ENCODE results near the gene SP5. TPM values are rescaled to one million over a fixed set of nuclear protein-coding genes. Genes with fewer than 3 reads are reported as not detected.
A peak's percentile ranks its signal among the peaks of the same experiment; 100 is the strongest.
"Not testable (repeated sequence)": the region's sequence is repeated elsewhere in the genome, so short reads cannot be mapped to it uniquely, and the experiment has no call there.

The SP5 gene
- total RNA-seq, 1 experiment from 2014 or later: 0.20 TPM

- no peak for DNase-seq
- Histone ChIP-seq H3K4me3 (no peak overlapping the region), H3K36me3 (no peaks in the 10 kb centered on the region), H3K27me3 (no peaks in the 10 kb centered on the region), H3K9me3 (no peaks in the 10 kb centered on the region)
These were observed 30.2 kb downstream of the SP5 start for GRCh38 chr2:170745305-170745704.

GRCh38 chr2:170747921-170748320 lies 32.8 kb downstream of the SP5 start:
- Histone ChIP-seq H3K4me3 (no peak overlapping the region), H3K36me3 (no peaks in the 10 kb centered on the region), H3K9me3 (no peaks in the 10 kb centered on the region), H3K27me3 (no peaks in the 10 kb centered on the region)
- DNase-seq: peak; percentile 37

GRCh38 chr2:170751555-170751954 lies 36.4 kb downstream of the SP5 start:
- not testable (repeated sequence) for H3K27me3 ChIP-seq, H3K9me3 ChIP-seq, H3K36me3 ChIP-seq, DNase-seq, H3K4me3 ChIP-seq

DNA sequence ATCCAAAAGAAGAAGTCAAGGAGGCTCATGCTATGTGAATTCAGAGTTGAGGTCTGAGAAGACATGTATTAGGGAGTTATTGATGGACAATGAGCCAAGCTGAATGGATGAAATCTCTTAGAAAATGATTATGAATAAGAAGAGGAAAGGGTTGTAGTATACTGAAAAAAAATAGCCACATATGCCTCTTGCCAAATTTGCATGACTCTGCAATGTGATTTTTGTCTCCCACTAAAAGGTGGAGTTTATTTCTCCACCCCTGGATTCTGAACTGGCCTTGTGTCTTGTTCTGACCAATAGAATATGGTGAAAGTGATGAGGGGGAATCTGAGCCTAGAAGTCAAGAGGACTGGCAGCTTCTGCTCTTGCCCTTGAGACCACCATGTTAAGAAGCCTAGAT lies 46.4 kb downstream of the SP5 start:
- no peaks in the 10 kb centered on the region for H3K9me3 ChIP-seq
- no peak for DNase-seq
- H3K36me3 ChIP-seq: no peaks in the 10 kb centered on the region
- no peaks in the 10 kb centered on the region for H3K27me3 ChIP-seq
- H3K4me3 ChIP-seq: no peak overlapping the region

DNA sequence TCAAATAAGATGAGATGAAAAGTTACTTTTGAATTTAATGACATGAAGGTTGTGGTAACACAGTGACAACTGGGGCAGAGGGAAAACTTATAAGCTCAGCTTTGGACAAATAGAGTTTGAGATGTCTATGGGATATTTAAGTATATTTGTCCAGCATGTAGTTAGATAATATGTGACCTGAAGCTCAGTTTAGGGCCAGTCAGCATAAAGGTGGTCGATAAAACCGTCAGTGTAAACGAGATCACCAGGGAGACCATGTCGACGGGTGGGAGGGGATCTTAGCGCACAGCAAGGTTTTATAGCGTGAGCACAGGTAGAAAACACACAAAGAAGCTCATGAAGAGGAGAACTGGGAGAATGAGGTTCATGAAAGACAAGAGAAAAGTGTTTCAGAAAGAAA lies 47.6 kb downstream of the SP5 start:
- Histone ChIP-seq H3K27me3 (no peaks in the 10 kb centered on the region), H3K4me3 (no peak overlapping the region), H3K36me3 (no peaks in the 10 kb centered on the region), H3K9me3 (no peaks in the 10 kb centered on the region)
- DNase-seq: no peak

- no peak overlapping the region for H3K4me3 ChIP-seq
- no peak for DNase-seq
- no peaks in the 10 kb centered on the region for H3K9me3 ChIP-seq
- H3K36me3 ChIP-seq: no peaks in the 10 kb centered on the region
- no peaks in the 10 kb centered on the region for H3K27me3 ChIP-seq
These were observed 48.1 kb downstream of the SP5 start for GRCh38 chr2:170763232-170763631.

- no peaks in the 10 kb centered on the region for H3K36me3 ChIP-seq
- no peaks in the 10 kb centered on the region for H3K9me3 ChIP-seq
- DNase-seq: no peak
- H3K27me3 ChIP-seq: no peaks in the 10 kb centered on the region
- no peak overlapping the region for H3K4me3 ChIP-seq
These were observed 49.7 kb downstream of the SP5 start for GRCh38 chr2:170764880-170765261.

- Histone ChIP-seq H3K9me3 (no peaks in the 10 kb centered on the region), H3K4me3 (no peak overlapping the region), H3K27me3 (peaks cover 5% of the 10 kb centered on the region; the same call in 1 of the 2 replicates), H3K36me3 (no peaks in the 10 kb centered on the region)
- DNase-seq: no peak
These were observed 51.6 kb downstream of the SP5 start for GRCh38 chr2:170766693-170767092.

Other genes with a start within 250 kb of the SP5 start
- 1.5 TPM in 1 of 2 replicates, not detected in the other for gene ERICH2, start 55.0 kb downstream of the SP5 start, total RNA-seq (2014; rRNA removed; shearing (Covaris generic); ENCODE audit: low replicate concordance)
- gene GAD1, start 101.5 kb downstream of the SP5 start, total RNA-seq (2014; rRNA removed; shearing (Covaris generic); ENCODE audit: low replicate concordance): 3.2 TPM in 1 of 2 replicates, not detected in the other
- 51.6 and 113 TPM in 2 replicates for gene GORASP2, start 213.9 kb downstream of the SP5 start, total RNA-seq (2014; rRNA removed; shearing (Covaris generic); ENCODE audit: low replicate concordance)

All from MG63 (cell line).